ENCODE data around the gene UGT1A4.
A peak's percentile ranks its signal among the peaks of the same experiment; 100 is the strongest.

UGT1A4 gene

DNA sequence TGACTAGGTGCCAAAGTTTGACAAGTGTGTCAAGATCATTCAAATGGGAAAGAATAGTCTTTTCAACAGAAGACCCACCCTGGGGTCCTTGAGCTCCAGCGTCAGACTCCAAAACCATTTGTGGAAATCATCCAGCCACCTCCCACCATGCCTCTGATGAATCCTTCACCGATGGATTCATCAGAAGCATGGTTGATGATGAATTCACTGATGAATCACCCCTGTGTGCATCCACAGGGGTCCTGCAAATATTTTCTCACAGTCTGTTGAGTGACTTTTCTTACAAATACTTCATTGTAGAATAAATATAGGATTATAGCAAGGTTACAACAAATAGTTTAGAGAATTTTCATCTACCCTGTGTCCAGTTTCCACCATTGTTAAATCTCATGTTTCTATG, 42.5 kb upstream of the UGT1A4 start:
- no peak for DNase-seq (ENCODE audit: low read depth)
- H3K4me3 ChIP-seq (ENCODE audit: low read length), result no peak overlapping the region
- TF ChIP-seq, protein P1, sequence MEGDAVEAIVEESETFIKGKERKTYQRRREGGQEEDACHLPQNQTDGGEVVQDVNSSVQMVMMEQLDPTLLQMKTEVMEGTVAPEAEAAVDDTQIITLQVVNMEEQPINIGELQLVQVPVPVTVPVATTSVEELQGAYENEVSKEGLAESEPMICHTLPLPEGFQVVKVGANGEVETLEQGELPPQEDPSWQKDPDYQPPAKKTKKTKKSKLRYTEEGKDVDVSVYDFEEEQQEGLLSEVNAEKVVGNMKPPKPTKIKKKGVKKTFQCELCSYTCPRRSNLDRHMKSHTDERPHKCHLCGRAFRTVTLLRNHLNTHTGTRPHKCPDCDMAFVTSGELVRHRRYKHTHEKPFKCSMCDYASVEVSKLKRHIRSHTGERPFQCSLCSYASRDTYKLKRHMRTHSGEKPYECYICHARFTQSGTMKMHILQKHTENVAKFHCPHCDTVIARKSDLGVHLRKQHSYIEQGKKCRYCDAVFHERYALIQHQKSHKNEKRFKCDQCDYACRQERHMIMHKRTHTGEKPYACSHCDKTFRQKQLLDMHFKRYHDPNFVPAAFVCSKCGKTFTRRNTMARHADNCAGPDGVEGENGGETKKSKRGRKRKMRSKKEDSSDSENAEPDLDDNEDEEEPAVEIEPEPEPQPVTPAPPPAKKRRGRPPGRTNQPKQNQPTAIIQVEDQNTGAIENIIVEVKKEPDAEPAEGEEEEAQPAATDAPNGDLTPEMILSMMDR (IDR thresholded peaks at IDR 0.05; ENCODE audit: insufficient read depth, low read depth, low read length, missing control alignments), result no peak

DNA sequence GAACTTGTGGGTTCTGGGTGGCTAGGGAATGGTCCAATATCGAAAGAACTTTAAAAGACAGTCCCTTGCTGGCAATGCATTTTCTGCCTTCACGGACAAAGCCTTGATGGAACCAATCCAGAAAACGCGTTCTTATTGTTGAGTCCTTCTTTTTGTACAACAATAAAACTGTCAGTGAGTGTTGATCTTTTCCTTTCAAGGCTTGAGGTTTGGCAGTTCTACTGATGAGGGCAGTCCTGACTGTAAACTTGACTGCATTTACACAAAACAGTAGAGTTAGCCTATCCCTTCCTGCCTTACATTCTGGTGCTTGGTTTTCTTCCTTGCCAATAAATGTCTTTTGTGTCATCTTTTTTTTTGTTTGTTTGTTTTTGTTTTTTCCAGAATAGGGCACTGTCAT, 39.3 kb upstream of the UGT1A4 start:
- TF ChIP-seq, protein P1 (IDR thresholded peaks at IDR 0.05; ENCODE audit: insufficient read depth, low read depth, low read length, missing control alignments), result no peak
- DNase-seq (ENCODE audit: low read depth), result no peak
- no peak overlapping the region for H3K4me3 ChIP-seq (ENCODE audit: low read length)

DNA sequence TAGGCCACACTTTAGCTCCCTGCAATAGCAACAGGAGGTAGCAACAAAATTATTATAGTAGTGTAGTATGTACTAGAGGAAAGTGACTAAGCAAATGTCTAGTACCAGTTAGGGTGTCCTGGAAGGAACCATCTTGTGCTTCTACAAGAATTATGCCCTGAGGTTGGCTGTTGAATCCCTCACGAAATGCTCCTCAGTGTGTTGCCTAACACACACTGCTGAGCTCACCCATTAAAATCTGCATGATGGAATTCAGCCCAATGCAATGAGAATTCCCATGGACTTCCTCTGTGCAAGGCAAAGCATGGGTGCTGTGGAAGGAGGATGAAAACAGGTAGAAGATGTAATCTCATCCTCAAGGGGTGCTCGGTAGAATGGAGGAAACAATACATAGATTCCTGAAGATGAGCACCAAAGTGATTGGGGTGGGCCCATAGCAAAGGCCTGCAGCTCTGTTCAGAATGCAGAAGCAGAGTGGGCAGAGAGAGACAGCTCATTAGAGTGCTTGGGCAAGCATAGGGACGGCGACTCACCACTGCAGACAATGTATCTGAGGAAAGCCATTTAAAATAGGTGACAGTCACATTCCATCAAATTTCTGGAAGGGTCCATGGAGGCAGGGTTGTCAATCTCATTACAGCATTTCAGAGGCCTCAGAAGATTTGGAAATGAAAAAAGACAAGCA, 38.0 kb upstream of the UGT1A4 start:
- TF ChIP-seq, protein P1 (IDR thresholded peaks at IDR 0.05; ENCODE audit: insufficient read depth, low read depth, low read length, missing control alignments), result no peak
- DNase-seq (ENCODE audit: low read depth), result peak; percentile 22
- H3K4me3 ChIP-seq (ENCODE audit: low read length), result no peak overlapping the region

DNA sequence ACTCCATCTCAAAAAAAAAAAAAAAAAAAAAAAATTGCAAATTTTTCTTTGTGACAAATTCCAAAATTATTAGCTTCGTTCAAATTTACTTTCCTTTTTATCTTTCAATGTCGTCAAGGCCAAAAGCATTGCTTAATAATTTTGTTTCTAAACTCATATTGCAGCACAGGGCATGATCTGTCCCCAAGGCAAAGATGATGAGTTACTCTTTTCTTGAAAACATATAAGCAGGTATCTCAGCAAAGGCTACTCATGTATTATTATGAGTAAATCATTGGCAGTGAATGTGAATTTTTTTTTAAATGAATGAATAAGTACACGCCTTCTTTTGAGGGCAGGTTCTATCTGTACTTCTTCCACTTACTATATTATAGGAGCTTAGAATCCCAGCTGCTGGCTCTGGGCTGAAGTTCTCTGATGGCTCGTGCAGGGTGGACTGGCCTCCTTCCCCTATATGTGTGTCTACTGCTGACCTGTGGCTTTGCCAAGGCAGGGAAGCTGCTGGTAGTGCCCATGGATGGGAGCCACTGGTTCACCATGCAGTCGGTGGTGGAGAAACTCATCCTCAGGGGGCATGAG, 36.9 kb upstream of the UGT1A4 start, which contains the start of gene UGT1A7:
Gene UGT1A7 (plus strand): TSS at position 381 of the 579 bp plus-strand sequence. CDS start 37 bp downstream, at position 418.
- TF ChIP-seq, protein P1 (IDR thresholded peaks at IDR 0.05; ENCODE audit: insufficient read depth, low read depth, low read length, missing control alignments), result no peak
- no peak within 1 kb of the TSS for H3K4me3 ChIP-seq (ENCODE audit: low read length)
- DNase-seq (ENCODE audit: low read depth), result peak; percentile 47

DNA sequence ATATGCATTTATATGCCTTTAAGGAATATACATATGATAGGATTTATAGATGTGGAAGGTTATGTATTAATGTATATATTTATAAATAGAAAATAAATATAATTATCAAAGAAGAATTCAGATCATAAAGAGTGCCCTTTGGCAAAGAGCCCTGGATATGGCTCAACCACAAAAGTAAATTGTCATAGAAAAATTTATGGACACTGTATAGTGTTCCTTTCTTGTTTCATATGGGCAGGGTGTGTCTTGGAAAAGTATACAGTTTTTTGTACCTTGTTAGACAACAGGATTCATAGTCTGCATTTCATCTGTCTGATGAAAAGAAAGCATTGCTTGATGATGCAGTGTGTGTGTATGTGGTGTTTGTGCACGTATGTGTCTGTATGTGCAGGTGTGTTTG, 33.9 kb upstream of the UGT1A4 start:
- TF ChIP-seq, protein P1 (IDR thresholded peaks at IDR 0.05; ENCODE audit: insufficient read depth, low read depth, low read length, missing control alignments), result no peak
- no peak for DNase-seq (ENCODE audit: low read depth)
- no peak overlapping the region for H3K4me3 ChIP-seq (ENCODE audit: low read length)

DNA sequence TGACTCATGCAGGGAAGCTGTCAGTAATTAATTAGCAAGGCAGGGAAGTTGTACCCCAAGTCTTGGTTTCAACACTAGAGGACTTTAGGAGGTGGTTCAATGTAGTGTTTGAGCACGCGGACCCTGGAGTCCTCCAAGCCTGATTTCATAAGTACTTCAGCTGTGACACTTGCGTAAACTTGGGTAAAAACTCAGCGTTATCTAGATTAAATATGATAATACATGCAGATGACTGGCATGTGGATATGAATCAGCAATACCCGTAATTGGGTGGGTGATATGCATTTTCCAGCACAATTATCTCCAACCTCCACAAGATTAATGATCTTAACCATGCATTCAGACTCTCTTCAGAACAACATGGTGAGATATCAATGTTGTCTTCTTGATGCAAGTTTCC, 31.6 kb upstream of the UGT1A4 start:
- no peak for DNase-seq (ENCODE audit: low read depth)
- H3K4me3 ChIP-seq (ENCODE audit: low read length), result no peak overlapping the region
- TF ChIP-seq, protein P1 (IDR thresholded peaks at IDR 0.05; ENCODE audit: insufficient read depth, low read depth, low read length, missing control alignments), result no peak

DNA sequence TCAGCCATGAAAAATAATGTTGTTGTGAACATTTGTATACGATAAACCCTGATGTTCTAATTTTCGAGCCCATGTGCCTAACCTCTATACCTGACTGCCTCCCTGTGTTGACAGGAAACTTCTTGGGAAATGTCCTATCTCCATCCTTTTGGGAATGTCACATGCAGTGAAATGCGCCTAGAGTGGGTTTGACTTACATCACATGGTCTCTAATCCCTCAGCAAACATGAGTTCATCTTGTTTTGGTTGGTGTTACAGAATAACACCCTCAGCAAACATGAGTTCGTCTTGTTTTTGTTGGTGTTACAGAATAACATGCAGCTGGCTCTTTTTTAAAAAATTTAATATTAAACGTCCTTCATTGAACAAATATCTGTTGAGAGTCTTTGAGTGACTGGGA, 30.2 kb upstream of the UGT1A4 start:
- H3K4me3 ChIP-seq (ENCODE audit: low read length), result no peak overlapping the region
- TF ChIP-seq, protein P1 (IDR thresholded peaks at IDR 0.05; ENCODE audit: insufficient read depth, low read depth, low read length, missing control alignments), result no peak
- no peak for DNase-seq (ENCODE audit: low read depth)

Data from epithelial cell of esophagus (primary cell).